GM23338 (cell line): Measurements from ENCODE around the gene TET2. TPM values are rescaled to one million over a fixed set of nuclear protein-coding genes. Genes with fewer than 3 reads are reported as not detected.

Experiments used
- ATAC-seq: fragments of 200-7000 bp; cut with Tn5 transposase; 3 replicates; pipeline ENCODE4 v1.9.1; 2020
- DNase-seq: peaks from one replicate; pipeline ENCODE4 v3.0.0-alpha.2; 2015; ENCODE audit warnings: low spot score
- H2AFZ ChIP-seq: fragments of 200-600 bp; sonication (generic); 2 replicates; pipeline ENCODE4 v1.8.0; 2016; ENCODE audit warnings: antibody characterized with exemption, mild to moderate bottlenecking, moderate library complexity
- H3F3A ChIP-seq: fragments of 200-600 bp; sonication (generic); replicated peaks from 2 replicates; pipeline ENCODE4 v1.8.0; 2017; ENCODE audit warnings: antibody characterized with exemption, mixed run types, low read depth
- H3K27ac ChIP-seq: fragments of 200-600 bp; sonication (generic); 2 replicates; pipeline ENCODE4 v1.6.1; 2016; ENCODE audit warnings: low read depth
- H3K27me3 ChIP-seq: fragments of 200-600 bp; sonication (generic); 2 replicates; pipeline ENCODE4 v1.8.0; 2016; ENCODE audit warnings: mild to moderate bottlenecking, mixed run types, moderate library complexity; ENCODE audit not compliant: insufficient read depth
- H3K36me3 ChIP-seq: fragments of 200-600 bp; sonication (generic); 2 replicates; pipeline ENCODE4 v1.8.0; 2016; ENCODE audit warnings: mild to moderate bottlenecking; ENCODE audit not compliant: insufficient read depth
- H3K4me1 ChIP-seq: fragments of 200-600 bp; sonication (generic); 2 replicates; pipeline ENCODE4 v1.8.0; 2016; ENCODE audit warnings: mild to moderate bottlenecking, moderate library complexity; ENCODE audit not compliant: insufficient read depth
- H3K4me2 ChIP-seq: fragments of 200-600 bp; sonication (generic); 2 replicates; pipeline ENCODE4 v1.7.1; 2017; ENCODE audit warnings: mixed run types
- H3K4me3 ChIP-seq: fragments of 200-600 bp; sonication (generic); 2 replicates; pipeline ENCODE4 v1.6.1; 2016; ENCODE audit warnings: mixed run types
- H3K79me2 ChIP-seq: fragments of 200-600 bp; sonication (generic); replicated peaks from 2 replicates; pipeline ENCODE4 v1.8.0; 2017; ENCODE audit warnings: mild to moderate bottlenecking; ENCODE audit not compliant: insufficient read depth
- H3K9me2 ChIP-seq: fragments of 200-600 bp; sonication (generic); 2 replicates; pipeline ENCODE4 v1.8.0; 2017; ENCODE audit not compliant: insufficient read depth
- H4K20me1 ChIP-seq: fragments of 200-600 bp; sonication (generic); replicated peaks from 2 replicates; pipeline ENCODE4 v1.8.0; 2017; ENCODE audit warnings: mild to moderate bottlenecking; ENCODE audit not compliant: insufficient read depth
- H3K27ac Mint-ChIP-seq: 2 replicates; pipeline ENCODE4 v1.8.0; 2020; ENCODE audit warnings: inconsistent platforms, mild to moderate bottlenecking, moderate library complexity, mixed read lengths
- H3K27me3 Mint-ChIP-seq: 3 replicates; pipeline ENCODE4 v1.8.0; 2022; ENCODE audit warnings: low read depth, mild to moderate bottlenecking, moderate library complexity, mixed read lengths, inconsistent platforms; ENCODE audit not compliant: insufficient read depth, poor library complexity
- H3K36me3 Mint-ChIP-seq: 3 replicates; pipeline ENCODE4 v1.8.0; 2021; ENCODE audit warnings: low read depth, mild to moderate bottlenecking, inconsistent platforms, moderate library complexity, mixed read lengths
- H3K4me1 Mint-ChIP-seq: 3 replicates; pipeline ENCODE4 v1.8.0; 2020; ENCODE audit warnings: mild to moderate bottlenecking, inconsistent platforms, mixed read lengths
- H3K4me3 Mint-ChIP-seq: 3 replicates; pipeline ENCODE4 v1.8.0; 2021; ENCODE audit warnings: moderate library complexity, mild to moderate bottlenecking, inconsistent platforms, mixed read lengths
- H3K9me3 Mint-ChIP-seq: 3 replicates; pipeline ENCODE4 v1.8.0; 2020; ENCODE audit warnings: moderate library complexity, mild to moderate bottlenecking, inconsistent platforms, mixed read lengths
- CREB1 ChIP-seq: fragments of 250-450 bp; sonication (Bioruptor Pico); IDR thresholded peaks from 2 replicates; pipeline ENCODE4 v1.5.0; 2020; ENCODE audit warnings: low read depth, mild to moderate bottlenecking, moderate library complexity
- EZH2 ChIP-seq: fragments of 200-600 bp; sonication (generic); IDR thresholded peaks from one replicate; pipeline ENCODE4 v1.8.0; 2017; ENCODE audit warnings: antibody characterized with exemption, mild to moderate bottlenecking, low read depth; ENCODE audit not compliant: unreplicated experiment
- JUNB ChIP-seq: IDR thresholded peaks from one replicate; pipeline ENCODE4 v1.6.1; 2016; ENCODE audit warnings: antibody characterized with exemption; ENCODE audit not compliant: unreplicated experiment
- NANOG ChIP-seq: IDR thresholded peaks from 2 replicates; pipeline ENCODE4 v1.6.1; 2016; ENCODE audit warnings: antibody characterized with exemption, borderline replicate concordance
- POLR2AphosphoS5 ChIP-seq: IDR thresholded peaks from 2 replicates; pipeline ENCODE4 v1.6.1; 2016; ENCODE audit warnings: antibody characterized with exemption, low read depth
- ZNF114 ChIP-seq: fragments of 250-450 bp; sonication (Bioruptor Pico); IDR thresholded peaks from 2 replicates; pipeline ENCODE4 v1.5.0; 2020; ENCODE audit warnings: mild to moderate bottlenecking, moderate library complexity
- ZNF331 ChIP-seq: fragments of 250-450 bp; sonication (Bioruptor Pico); IDR thresholded peaks from 2 replicates; pipeline ENCODE4 v1.5.0; 2020; ENCODE audit warnings: low read depth, mild to moderate bottlenecking, moderate library complexity
- polyA plus RNA-seq: library from polyadenylated mRNA; unstranded; fragments of >200 nt; fragmentation: Nextera tagmentation; extraction: Ambion mirVana; gene quantifications from 2 replicates; pipeline ENCODE4 v1.2.1, GENCODE V29; 2016
- total RNA-seq: library from RNA; depleted of rRNA; stranded (reverse); fragments of >200 nt; shearing (Covaris generic); gene quantifications from 2 replicates; pipeline ENCODE4 v1.2.3, GENCODE V29; 2014
- TF ChIP-seq, protein P1 (sequence below): IDR thresholded peaks from one replicate; pipeline ENCODE4 v1.6.1; 2018; ENCODE audit warnings: antibody characterized with exemption; ENCODE audit not compliant: unreplicated experiment
- TF ChIP-seq, protein P2 (sequence below), 2 experiments: fragments of 200-600 bp in 1 of 2; sonication (generic) in 1 of 2; conservative IDR thresholded peaks; 2 replicates each; pipeline versions ENCODE4 v1.5.1 to v1.6.1; 2016 to 2017; ENCODE audit warnings: antibody characterized with exemption in 2 of 2, low read depth in 2 of 2, mild to moderate bottlenecking in 2 of 2, moderate library complexity in 1 of 2

Gene TET2
- total and polyA plus RNA-seq, 2 experiments from 2014 or later: 1.2 to 2.2 TPM

DNA sequence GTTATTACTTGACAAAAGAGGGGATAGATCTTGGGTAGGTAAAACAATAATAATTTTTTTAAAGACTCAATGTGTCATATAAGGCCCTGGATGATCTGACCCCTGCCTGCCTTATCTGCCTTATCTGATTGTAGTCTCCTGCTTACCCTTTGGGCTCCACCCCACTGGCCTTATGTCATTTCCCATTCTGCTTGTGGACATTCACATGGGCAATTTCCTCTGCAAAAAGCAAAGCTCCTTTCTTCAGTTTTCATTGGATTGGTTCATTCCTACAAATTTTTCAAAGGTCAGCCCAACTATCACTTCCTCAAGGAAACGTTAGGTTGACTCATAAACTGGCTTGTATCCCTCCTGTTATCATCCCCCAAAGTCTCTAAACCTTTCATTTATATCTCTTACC, 15.7 kb upstream of the TET2 start:
- H3K4me3 ChIP-seq: no peak overlapping the region
- no peaks in the 10 kb centered on the region for H3K4me1 Mint-ChIP-seq
- no peaks in the 10 kb centered on the region for H3K36me3 ChIP-seq
- no peaks in the 10 kb centered on the region for H3K27me3 ChIP-seq
- H3F3A ChIP-seq: no peaks in the 10 kb centered on the region
- H3K9me3 Mint-ChIP-seq: no peaks in the 10 kb centered on the region
- TF ChIP-seq, protein P1, sequence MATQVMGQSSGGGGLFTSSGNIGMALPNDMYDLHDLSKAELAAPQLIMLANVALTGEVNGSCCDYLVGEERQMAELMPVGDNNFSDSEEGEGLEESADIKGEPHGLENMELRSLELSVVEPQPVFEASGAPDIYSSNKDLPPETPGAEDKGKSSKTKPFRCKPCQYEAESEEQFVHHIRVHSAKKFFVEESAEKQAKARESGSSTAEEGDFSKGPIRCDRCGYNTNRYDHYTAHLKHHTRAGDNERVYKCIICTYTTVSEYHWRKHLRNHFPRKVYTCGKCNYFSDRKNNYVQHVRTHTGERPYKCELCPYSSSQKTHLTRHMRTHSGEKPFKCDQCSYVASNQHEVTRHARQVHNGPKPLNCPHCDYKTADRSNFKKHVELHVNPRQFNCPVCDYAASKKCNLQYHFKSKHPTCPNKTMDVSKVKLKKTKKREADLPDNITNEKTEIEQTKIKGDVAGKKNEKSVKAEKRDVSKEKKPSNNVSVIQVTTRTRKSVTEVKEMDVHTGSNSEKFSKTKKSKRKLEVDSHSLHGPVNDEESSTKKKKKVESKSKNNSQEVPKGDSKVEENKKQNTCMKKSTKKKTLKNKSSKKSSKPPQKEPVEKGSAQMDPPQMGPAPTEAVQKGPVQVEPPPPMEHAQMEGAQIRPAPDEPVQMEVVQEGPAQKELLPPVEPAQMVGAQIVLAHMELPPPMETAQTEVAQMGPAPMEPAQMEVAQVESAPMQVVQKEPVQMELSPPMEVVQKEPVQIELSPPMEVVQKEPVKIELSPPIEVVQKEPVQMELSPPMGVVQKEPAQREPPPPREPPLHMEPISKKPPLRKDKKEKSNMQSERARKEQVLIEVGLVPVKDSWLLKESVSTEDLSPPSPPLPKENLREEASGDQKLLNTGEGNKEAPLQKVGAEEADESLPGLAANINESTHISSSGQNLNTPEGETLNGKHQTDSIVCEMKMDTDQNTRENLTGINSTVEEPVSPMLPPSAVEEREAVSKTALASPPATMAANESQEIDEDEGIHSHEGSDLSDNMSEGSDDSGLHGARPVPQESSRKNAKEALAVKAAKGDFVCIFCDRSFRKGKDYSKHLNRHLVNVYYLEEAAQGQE: no peak
- TF ChIP-seq, protein P2, sequence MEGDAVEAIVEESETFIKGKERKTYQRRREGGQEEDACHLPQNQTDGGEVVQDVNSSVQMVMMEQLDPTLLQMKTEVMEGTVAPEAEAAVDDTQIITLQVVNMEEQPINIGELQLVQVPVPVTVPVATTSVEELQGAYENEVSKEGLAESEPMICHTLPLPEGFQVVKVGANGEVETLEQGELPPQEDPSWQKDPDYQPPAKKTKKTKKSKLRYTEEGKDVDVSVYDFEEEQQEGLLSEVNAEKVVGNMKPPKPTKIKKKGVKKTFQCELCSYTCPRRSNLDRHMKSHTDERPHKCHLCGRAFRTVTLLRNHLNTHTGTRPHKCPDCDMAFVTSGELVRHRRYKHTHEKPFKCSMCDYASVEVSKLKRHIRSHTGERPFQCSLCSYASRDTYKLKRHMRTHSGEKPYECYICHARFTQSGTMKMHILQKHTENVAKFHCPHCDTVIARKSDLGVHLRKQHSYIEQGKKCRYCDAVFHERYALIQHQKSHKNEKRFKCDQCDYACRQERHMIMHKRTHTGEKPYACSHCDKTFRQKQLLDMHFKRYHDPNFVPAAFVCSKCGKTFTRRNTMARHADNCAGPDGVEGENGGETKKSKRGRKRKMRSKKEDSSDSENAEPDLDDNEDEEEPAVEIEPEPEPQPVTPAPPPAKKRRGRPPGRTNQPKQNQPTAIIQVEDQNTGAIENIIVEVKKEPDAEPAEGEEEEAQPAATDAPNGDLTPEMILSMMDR (conservative IDR thresholded peaks at IDR 0.05; ENCODE audit: low read depth in 2 of 2): no peak
- TF ChIP-seq POLR2AphosphoS5 (no peak), ZNF114 (CRISPR knock-in tag) (no peak), CREB1 (no peak), JUNB (no peak), ZNF331 (no peak), NANOG (no peak)
- no peaks in the 10 kb centered on the region for H3K79me2 ChIP-seq
- H3K27ac Mint-ChIP-seq: no peak overlapping the region
- no peak overlapping the region for H2AFZ ChIP-seq
- H3K9me2 ChIP-seq: no peaks in the 10 kb centered on the region
- no peaks in the 10 kb centered on the region; the same call in 1 of the 2 replicates for H4K20me1 ChIP-seq
- no peaks in the 10 kb centered on the region for H3K27me3 Mint-ChIP-seq
- no peak overlapping the region for H3K4me2 ChIP-seq
- DNase-seq (no peak), ATAC-seq (no peak)
- H3K4me3 Mint-ChIP-seq: no peak overlapping the region
- no peaks in the 10 kb centered on the region for H3K36me3 Mint-ChIP-seq
- H3K27ac ChIP-seq: no peak overlapping the region
- H3K4me1 ChIP-seq: no peaks in the 10 kb centered on the region

- Histone ChIP-seq H4K20me1 (no peaks in the 10 kb centered on the region), H3K9me2 (no peaks in the 10 kb centered on the region), H3F3A (no peaks in the 10 kb centered on the region), H3K27ac (no peak overlapping the region), H3K36me3 (no peaks in the 10 kb centered on the region), H3K4me2 (no peak overlapping the region), H3K79me2 (no peaks in the 10 kb centered on the region), H2AFZ (no peak overlapping the region), H3K27me3 (no peaks in the 10 kb centered on the region), H3K4me1 (no peaks in the 10 kb centered on the region), H3K4me3 (no peak overlapping the region)
- Mint-ChIP-seq H3K27me3 (no peaks in the 10 kb centered on the region), H3K27ac (no peak overlapping the region), H3K36me3 (no peaks in the 10 kb centered on the region), H3K4me3 (no peak overlapping the region), H3K4me1 (no peaks in the 10 kb centered on the region), H3K9me3 (no peaks in the 10 kb centered on the region)
- ATAC-seq (no peak), DNase-seq (no peak)
- TF ChIP-seq POLR2AphosphoS5 (no peak), EZH2 (no peak)
These were observed 12.7 kb upstream of the TET2 start for GRCh38 chr4:105133976-105134375.
